Keratinocyte (primary cell): Measurements from ENCODE around the gene GOLIM4. TPM values are rescaled to one million over a fixed set of nuclear protein-coding genes. Genes with fewer than 3 reads are reported as not detected.

Experiments used
- DNase-seq: peaks from one replicate; pipeline ENCODE4 v3.0.0-alpha.2; 2011; ENCODE audit warnings: low read depth, missing footprints, low spot score
- FAIRE-seq: peaks from 2 replicates; lab custom pipeline; 2011; peaks lifted over from hg19 to GRCh38; lab: Jason Lieb, UNC
- H2AFZ ChIP-seq: 2 replicates; pipeline ENCODE4 v1.6.0; 2012; ENCODE audit warnings: low read length, control low read depth, inconsistent platforms; ENCODE audit not compliant: control insufficient read depth
- H3K27ac ChIP-seq: 2 replicates; pipeline ENCODE4 v1.5.1; 2011; ENCODE audit warnings: low read length; ENCODE audit not compliant: control insufficient read depth, insufficient read depth
- H3K27me3 ChIP-seq: 3 replicates; pipeline ENCODE4 v1.6.0; 2011; ENCODE audit warnings: low read length; ENCODE audit not compliant: control insufficient read depth, insufficient read depth; ENCODE audit errors: extremely low read depth
- H3K36me3 ChIP-seq, 2 experiments: 2 replicates in 1 of 2; 3 replicates in 1 of 2; pipeline ENCODE4 v1.5.1; 2011; ENCODE audit warnings: low read length in 2 of 2, mild to moderate bottlenecking in 1 of 2; ENCODE audit not compliant: control insufficient read depth in 2 of 2, insufficient read depth in 2 of 2; ENCODE audit errors: extremely low read depth in 1 of 2
- H3K4me1 ChIP-seq: 3 replicates; pipeline ENCODE4 v1.5.1; 2011; ENCODE audit warnings: low read length; ENCODE audit not compliant: control insufficient read depth, insufficient read depth; ENCODE audit errors: extremely low read depth
- H3K4me2 ChIP-seq: 3 replicates; pipeline ENCODE4 v1.6.0; 2011; ENCODE audit warnings: low read depth, low read length; ENCODE audit not compliant: control insufficient read depth, insufficient read depth; ENCODE audit errors: extremely low read depth
- H3K4me3 ChIP-seq, 3 experiments: fragments of 200-600 bp in 1 of 3; sonication (generic) in 1 of 3; 2 replicates in 2 of 3; 3 replicates in 1 of 3; pipeline ENCODE4 v1.5.1; 2011 to 2016; ENCODE audit warnings: low read length in 3 of 3, mild to moderate bottlenecking in 3 of 3, control low read depth in 2 of 3, inconsistent platforms in 1 of 3, low read depth in 1 of 3, mixed read lengths in 1 of 3, mixed run types in 1 of 3, moderate library complexity in 1 of 3; ENCODE audit not compliant: control insufficient read depth in 2 of 3, insufficient read depth in 2 of 3; ENCODE audit errors: extremely low read depth in 1 of 3
- H3K79me2 ChIP-seq: 2 replicates; pipeline ENCODE4 v1.6.0; 2012; ENCODE audit warnings: low read length; ENCODE audit not compliant: control insufficient read depth, insufficient read depth
- H3K9ac ChIP-seq: 3 replicates; pipeline ENCODE4 v1.6.0; 2011; ENCODE audit warnings: low read length; ENCODE audit not compliant: control insufficient read depth, insufficient read depth; ENCODE audit errors: extremely low read depth
- H3K9me1 ChIP-seq: 3 replicates; pipeline ENCODE4 v1.6.0; 2011; ENCODE audit warnings: low read length; ENCODE audit not compliant: control insufficient read depth, insufficient read depth; ENCODE audit errors: extremely low read depth
- H3K9me3 ChIP-seq: 2 replicates; pipeline ENCODE4 v1.5.1; 2012; ENCODE audit warnings: low read depth, low read length; ENCODE audit not compliant: control insufficient read depth
- H4K20me1 ChIP-seq: 3 replicates; pipeline ENCODE4 v1.6.0; 2011; ENCODE audit warnings: low read length; ENCODE audit not compliant: control insufficient read depth, insufficient read depth; ENCODE audit errors: extremely low read depth
- EZH2 ChIP-seq: IDR thresholded peaks from one replicate; pipeline ENCODE4 v1.6.1; 2012; ENCODE audit warnings: inconsistent platforms, mild to moderate bottlenecking, low read length, moderate library complexity
- dilution Hi-C: fragments of 300-500 bp; cut with MboI; formaldehyde crosslinking; loops from one replicate; pipeline ENCODE4 v1.7.0; 2020; ENCODE audit warnings: low sequenced_read_pairs; ENCODE audit not compliant: extremely low pct_ligation_motif_present
- polyA plus RNA-seq, 5 experiments: library from polyadenylated mRNA; depleted of rRNA in 3 of 5; stranded (reverse) in 3 of 5; stranded (forward) in 1 of 5; unstranded in 1 of 5; fragments of >200 nt; gene quantifications; 1 replicate in 1 of 5; 2 replicates in 3 of 5; 3 replicates in 1 of 5; pipeline versions ENCODE4 v1.2.1 to v1.2.3, GENCODE V29; 2011 to 2012; ENCODE audit warnings: missing spikeins in 2 of 5, low read depth in 1 of 5, low replicate concordance in 1 of 5
- TF ChIP-seq, protein P1 (sequence below), 3 experiments: IDR thresholded peaks in 1 of 3; conservative IDR thresholded peaks in 1 of 3; optimal IDR thresholded peaks in 1 of 3; 2 replicates in 2 of 3; 3 replicates in 1 of 3; pipeline versions ENCODE3 to v1.5.1; 2011; ENCODE audit warnings: low read length in 3 of 3, mild to moderate bottlenecking in 3 of 3, moderate library complexity in 2 of 3, control low read depth in 1 of 3, inconsistent platforms in 1 of 3; ENCODE audit not compliant: insufficient read depth in 2 of 3; ENCODE audit errors: extremely low read depth in 1 of 3

Gene GOLIM4
- polyA plus RNA-seq, 1 donor (not counting 4 experiments of a cell fraction or from before 2014, with no cell fraction given) = 13.4 TPM

GRCh38 chr3:168061332-168061996 lies 34.3 kb downstream of the GOLIM4 start:
- no peak overlapping the region for H3K9ac ChIP-seq
- H3K4me1 ChIP-seq = no peaks in the 10 kb centered on the region
- TF ChIP-seq EZH2 = no peak
- TF ChIP-seq, protein P1, sequence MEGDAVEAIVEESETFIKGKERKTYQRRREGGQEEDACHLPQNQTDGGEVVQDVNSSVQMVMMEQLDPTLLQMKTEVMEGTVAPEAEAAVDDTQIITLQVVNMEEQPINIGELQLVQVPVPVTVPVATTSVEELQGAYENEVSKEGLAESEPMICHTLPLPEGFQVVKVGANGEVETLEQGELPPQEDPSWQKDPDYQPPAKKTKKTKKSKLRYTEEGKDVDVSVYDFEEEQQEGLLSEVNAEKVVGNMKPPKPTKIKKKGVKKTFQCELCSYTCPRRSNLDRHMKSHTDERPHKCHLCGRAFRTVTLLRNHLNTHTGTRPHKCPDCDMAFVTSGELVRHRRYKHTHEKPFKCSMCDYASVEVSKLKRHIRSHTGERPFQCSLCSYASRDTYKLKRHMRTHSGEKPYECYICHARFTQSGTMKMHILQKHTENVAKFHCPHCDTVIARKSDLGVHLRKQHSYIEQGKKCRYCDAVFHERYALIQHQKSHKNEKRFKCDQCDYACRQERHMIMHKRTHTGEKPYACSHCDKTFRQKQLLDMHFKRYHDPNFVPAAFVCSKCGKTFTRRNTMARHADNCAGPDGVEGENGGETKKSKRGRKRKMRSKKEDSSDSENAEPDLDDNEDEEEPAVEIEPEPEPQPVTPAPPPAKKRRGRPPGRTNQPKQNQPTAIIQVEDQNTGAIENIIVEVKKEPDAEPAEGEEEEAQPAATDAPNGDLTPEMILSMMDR (optimal IDR thresholded peaks at IDR 0.05 in 1 of 3, IDR thresholded peaks at IDR 0.05 in 1 of 3, conservative IDR thresholded peaks at IDR 0.05 in 1 of 3; ENCODE audit: extremely low read depth in 1 of 3, insufficient read depth in 2 of 3, low read length in 3 of 3) = peak in 1 of 3 experiments; percentile 22
- no peaks in the 10 kb centered on the region for H3K27me3 ChIP-seq
- no peak overlapping the region for H3K27ac ChIP-seq
- H3K4me3 ChIP-seq = no peak overlapping the region
- peaks cover 25% of the 10 kb centered on the region for H3K79me2 ChIP-seq
- DNase-seq (no peak), FAIRE-seq (no peak)
- H4K20me1 ChIP-seq = no peaks in the 10 kb centered on the region
- H3K9me3 ChIP-seq = no peaks in the 10 kb centered on the region
- H3K36me3 ChIP-seq = no peaks in the 10 kb centered on the region
- H2AFZ ChIP-seq = no peak overlapping the region
- no peak overlapping the region for H3K4me2 ChIP-seq
- H3K9me1 ChIP-seq = no peaks in the 10 kb centered on the region
- dilution Hi-C loops = no loop called here

DNA sequence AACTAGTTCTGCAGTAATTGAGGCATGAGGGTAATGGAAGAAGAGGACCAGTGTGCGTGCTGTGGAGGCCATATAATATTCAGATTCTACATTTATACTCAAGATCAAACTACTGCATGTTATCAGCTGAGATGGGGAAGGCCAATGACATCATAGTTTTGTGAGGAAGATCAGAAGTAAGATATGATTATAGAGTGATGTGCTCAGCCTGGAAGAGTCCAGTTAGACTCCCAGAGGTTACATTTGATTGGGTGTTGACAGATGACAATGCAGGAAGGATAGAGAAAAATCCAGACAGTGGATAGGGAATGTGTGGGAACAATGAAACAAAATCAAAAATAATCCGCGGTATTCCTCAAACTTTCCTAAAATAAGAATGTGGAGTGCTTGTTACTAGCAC lies 35.4 kb downstream of the GOLIM4 start:
- TF ChIP-seq, protein P1 (optimal IDR thresholded peaks at IDR 0.05 in 1 of 3, IDR thresholded peaks at IDR 0.05 in 1 of 3, conservative IDR thresholded peaks at IDR 0.05 in 1 of 3; ENCODE audit: extremely low read depth in 1 of 3, insufficient read depth in 2 of 3, low read length in 3 of 3) = no peak
- TF ChIP-seq EZH2 = no peak
- dilution Hi-C loops = no loop called here
- H3K9me1 ChIP-seq = no peaks in the 10 kb centered on the region
- no peak overlapping the region for H2AFZ ChIP-seq
- no peaks in the 10 kb centered on the region for H4K20me1 ChIP-seq
- H3K9ac ChIP-seq = no peak overlapping the region
- H3K4me2 ChIP-seq = no peak overlapping the region
- H3K4me1 ChIP-seq = no peaks in the 10 kb centered on the region
- H3K27me3 ChIP-seq = no peaks in the 10 kb centered on the region
- peaks cover 27% of the 10 kb centered on the region for H3K79me2 ChIP-seq
- DNase-seq (no peak), FAIRE-seq (no peak)
- H3K27ac ChIP-seq = no peak overlapping the region
- no peaks in the 10 kb centered on the region for H3K9me3 ChIP-seq
- no peaks in the 10 kb centered on the region for H3K36me3 ChIP-seq
- no peak overlapping the region for H3K4me3 ChIP-seq
